Peyer's patch (tissue), 4 donors: ENCODE measurements around the gene GTF2IRD2.
"Not testable (repeated sequence)": the region's sequence is repeated elsewhere in the genome, so short reads cannot be mapped to it uniquely, and the experiment has no call there.

Experiments
- POLR2A ChIP-seq, 2 donors: fragments of 450-650 bp; IDR thresholded peaks; one replicate each; pipeline ENCODE4 v1.5.1; 2017; ENCODE audit warnings: antibody characterized with exemption in 2 of 2, mild to moderate bottlenecking in 2 of 2, moderate library complexity in 2 of 2
- TF ChIP-seq, protein P1 (sequence below), 6 experiments: fragments of 450-650 bp in 4 of 6; fragments of 200-600 bp in 2 of 6; sonication (generic) in 1 of 6; IDR thresholded peaks; one replicate each; pipeline ENCODE4 v1.5.1; 2017 to 2019; ENCODE audit warnings: antibody characterized with exemption in 6 of 6, mild to moderate bottlenecking in 3 of 6, moderate library complexity in 1 of 6

DNA sequence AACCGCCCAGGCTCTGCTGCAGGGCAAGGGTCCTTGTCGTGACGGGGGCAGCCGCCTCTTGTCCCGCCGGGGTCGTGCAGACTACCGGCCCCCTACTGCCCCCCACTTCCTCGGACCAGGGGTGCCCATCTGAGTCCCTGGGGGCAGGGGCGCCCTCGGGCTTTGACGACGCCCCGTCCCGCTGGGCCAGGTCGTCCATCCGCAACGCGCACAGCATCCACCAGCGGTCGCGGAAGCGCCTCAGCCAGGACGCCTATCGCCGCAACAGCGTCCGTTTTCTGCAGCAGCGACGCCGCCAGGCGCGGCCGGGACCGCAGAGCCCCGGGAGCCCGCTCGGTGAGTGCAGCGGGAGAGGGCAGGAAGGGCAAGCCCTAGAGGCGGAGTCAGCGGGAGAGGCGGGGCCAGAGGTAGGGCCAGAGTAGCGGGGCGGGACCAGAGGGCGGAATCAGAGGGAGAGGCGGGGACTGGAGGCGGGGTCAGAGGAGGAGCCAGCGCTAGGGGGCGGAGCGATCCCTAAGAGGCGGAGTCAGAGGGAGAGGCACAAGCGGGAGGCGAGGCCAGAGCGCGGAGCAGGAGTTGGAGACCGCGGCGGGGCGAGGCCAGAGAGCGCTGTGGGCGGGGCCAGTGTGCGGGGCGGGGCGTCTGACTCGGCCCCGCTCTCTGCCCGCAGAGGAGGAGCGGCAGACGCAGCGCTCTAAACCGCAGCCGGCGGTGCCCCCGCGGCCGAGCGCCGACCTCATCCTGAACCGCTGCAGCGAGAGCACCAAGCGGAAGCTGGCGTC, 62.8 kb downstream of the GTF2IRD2 start:
- TF ChIP-seq, protein P1, sequence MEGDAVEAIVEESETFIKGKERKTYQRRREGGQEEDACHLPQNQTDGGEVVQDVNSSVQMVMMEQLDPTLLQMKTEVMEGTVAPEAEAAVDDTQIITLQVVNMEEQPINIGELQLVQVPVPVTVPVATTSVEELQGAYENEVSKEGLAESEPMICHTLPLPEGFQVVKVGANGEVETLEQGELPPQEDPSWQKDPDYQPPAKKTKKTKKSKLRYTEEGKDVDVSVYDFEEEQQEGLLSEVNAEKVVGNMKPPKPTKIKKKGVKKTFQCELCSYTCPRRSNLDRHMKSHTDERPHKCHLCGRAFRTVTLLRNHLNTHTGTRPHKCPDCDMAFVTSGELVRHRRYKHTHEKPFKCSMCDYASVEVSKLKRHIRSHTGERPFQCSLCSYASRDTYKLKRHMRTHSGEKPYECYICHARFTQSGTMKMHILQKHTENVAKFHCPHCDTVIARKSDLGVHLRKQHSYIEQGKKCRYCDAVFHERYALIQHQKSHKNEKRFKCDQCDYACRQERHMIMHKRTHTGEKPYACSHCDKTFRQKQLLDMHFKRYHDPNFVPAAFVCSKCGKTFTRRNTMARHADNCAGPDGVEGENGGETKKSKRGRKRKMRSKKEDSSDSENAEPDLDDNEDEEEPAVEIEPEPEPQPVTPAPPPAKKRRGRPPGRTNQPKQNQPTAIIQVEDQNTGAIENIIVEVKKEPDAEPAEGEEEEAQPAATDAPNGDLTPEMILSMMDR (IDR thresholded peaks at IDR 0.05) = not testable (repeated sequence)
- TF ChIP-seq POLR2A (IDR thresholded peaks at IDR 0.05) = not testable (repeated sequence)
